ENCODE data around the gene TBC1D17.
A peak's percentile ranks its signal among the peaks of the same experiment; 100 is the strongest.

Gene TBC1D17

DNA sequence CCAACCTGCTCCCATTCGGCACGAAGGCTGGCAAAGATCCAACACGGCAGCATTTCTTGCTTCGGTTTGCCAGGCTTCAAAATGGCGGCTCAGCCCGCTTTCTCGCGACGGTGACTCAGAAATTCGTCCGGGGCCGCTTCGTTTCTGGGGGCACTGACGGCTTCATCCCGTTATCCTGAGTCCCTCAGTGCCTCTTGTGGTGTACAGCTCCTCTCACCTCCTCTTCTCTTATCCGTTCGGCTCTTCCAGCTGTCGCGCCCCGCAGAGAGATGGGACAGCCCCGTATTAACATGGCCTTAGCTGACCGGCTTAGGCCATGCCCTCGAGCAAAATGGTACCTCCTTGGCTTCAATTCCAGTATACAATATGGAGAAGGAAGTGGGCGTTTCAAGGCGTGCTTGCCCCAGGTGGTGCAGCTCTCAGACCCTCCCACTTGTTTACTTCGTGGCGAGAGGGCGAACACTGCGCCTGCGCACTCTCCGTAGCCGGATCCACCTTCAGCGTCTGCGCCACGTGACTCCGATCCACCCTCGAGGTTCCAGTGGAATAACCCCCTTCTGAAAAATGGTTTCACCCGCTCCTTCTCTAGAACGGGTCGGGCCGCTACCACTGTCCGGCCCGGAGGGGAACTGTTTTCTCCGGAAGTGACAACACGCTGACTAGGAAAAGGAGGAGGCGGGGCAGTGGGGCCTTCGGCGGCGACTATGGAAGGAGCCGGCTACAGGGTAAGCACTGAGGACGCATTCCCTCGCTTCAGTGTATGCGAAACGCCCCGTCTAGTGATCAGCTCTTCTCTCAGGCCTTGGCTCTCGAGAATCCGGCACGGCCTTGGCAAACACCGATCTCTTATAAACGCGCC, at the start of gene TBC1D17, which contains the start of gene AKT1S1:
Gene TBC1D17 (plus strand): TSS at position 683 of the 859 bp plus-strand sequence. CDS start 22 bp downstream, at position 705.
Gene AKT1S1 (minus strand): TSS at position 336 of the 859 bp plus-strand sequence. CDS start 4,060 bp downstream, outside the sequence.
- peak; percentile 98 for DNase-seq

DNA sequence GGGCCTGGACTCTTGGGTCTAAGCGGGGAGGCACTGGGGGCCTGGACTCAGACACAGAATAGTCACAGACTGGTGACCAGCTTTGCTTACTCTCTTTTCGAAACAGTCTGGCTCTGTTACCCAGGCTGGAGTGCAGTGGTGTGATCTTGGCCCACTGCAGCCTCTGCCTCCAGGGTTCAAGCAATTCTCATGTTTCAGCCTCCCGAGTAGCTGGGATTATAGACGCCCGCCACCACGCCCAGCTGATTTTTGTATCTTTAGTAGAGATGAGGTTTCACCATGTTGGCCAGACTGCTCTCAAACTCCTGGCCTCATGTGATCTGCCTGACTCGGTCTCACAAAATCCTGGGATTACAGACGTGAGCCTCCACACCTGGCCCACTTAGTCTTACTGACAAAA, 48.3 kb upstream of the TBC1D17 start:
- no peak for DNase-seq

DNA sequence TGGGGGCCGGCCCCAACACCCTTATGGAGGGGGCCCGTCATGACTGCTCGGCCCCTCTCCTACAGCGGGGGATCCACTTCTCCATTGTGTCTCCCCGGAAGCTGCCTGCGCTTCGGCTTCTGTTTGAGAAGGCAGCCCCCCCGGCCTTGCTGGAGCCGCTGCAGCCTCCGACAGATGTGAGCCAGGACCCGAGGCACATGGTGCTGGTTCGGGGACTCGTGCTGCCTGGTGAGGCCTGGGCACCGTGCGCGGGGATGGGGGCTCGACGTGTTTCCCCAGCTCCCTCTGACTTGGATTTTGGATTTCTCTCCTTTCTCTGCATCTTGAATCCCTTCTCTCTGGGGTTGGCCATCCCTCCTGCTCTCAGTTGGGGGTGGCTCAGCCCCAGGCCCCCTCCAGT, 47.8 kb upstream of the TBC1D17 start:
- no peak for DNase-seq

DNA sequence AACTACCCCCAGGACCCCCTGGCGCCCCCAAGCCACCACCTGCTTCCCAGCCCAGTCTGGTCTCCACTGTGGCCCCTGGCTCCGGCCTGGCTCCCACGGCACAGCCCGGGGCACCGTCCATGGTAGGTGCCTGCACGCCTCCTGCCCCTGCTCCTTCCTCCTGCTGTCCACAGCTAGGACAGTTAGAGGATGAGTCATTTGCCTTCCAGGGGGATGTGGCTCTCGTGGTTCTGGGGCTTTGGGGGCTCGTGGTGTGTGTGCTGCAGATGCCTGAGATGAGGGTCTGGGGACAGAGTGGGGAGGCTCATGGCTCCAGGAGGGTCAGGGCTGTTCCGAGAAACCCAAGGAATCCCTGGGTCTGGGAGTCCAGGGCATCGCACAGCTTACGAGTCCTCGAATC, 46.7 kb upstream of the TBC1D17 start:
- DNase-seq, result no peak

DNA sequence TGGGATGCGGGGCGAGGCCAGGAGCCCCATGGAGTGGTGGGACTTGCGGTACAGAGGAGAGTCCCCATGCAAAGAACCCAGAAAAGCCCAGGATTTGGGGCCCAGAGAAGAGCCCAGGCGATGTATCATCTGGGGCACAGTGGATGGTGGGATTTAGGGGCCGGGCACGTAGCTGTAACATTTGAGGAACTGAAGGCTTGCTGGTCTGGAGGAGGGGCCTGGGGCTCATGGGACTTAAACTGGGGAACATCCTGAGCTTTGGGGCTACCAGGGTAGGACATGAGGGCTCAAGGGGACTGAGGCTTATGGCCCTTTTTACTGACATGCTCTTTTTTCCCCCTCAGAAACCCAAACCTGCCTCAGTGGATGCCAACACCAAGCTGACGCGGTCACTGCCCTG, 45.9 kb upstream of the TBC1D17 start:
- no peak for DNase-seq

DNA sequence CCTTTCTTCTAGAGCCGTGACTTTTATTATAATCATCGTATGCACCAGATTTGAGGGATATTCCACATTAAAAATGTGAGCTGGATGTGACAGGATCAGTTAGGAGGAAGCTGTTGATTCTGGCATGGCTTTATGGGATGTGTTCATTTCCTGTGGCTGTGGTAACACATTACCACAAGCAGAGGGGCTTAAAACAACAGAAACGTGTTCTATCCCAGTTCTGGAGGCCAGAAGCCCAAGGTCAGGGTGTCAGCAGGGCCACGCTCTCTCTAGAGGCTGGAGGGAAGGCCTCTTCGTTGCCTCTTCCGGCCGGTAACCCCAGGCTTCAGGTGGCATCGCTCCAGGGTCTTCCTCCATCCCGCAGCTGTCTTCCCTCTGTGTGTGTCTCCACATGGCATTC, 44.9 kb upstream of the TBC1D17 start:
- no peak for DNase-seq

DNA sequence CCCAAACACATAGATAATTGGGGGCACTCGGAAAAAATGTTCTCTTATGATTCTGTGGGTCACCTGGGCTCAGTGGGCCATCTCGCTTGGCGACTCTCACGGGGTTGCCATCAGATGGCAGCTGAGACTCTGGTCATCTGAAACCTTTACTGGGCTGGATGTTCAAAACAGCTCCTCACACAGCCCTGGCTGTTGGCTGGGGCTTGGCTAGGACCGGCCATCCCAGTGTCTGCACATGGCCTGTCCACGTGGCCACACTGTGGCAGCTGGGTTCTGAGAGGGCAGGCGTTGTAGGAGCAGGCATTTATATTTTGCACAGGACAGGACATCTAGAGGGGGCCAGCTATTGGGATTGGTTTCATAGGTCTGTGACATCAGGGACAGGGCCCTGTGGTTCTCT, 43.9 kb upstream of the TBC1D17 start:
- DNase-seq, result no peak

DNA sequence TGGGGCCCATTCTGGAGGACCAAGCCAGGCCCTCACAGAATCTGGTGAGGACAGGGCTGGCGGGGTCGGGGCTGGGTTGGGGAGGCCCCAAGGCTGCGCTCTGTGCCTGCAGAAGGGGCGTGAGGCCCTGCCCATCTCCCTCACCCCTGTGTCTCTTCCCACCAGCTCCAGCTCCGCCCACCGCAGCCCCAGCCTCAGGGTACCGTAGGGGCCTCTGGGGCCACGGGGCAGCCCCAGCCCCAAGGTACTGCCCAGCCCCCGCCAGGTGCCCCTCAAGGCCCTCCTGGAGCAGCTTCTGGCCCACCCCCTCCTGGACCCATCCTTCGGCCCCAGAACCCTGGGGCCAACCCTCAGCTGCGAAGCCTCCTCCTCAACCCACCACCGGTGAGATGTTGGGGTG, 41.9 kb upstream of the TBC1D17 start:
- no peak for DNase-seq

DNA sequence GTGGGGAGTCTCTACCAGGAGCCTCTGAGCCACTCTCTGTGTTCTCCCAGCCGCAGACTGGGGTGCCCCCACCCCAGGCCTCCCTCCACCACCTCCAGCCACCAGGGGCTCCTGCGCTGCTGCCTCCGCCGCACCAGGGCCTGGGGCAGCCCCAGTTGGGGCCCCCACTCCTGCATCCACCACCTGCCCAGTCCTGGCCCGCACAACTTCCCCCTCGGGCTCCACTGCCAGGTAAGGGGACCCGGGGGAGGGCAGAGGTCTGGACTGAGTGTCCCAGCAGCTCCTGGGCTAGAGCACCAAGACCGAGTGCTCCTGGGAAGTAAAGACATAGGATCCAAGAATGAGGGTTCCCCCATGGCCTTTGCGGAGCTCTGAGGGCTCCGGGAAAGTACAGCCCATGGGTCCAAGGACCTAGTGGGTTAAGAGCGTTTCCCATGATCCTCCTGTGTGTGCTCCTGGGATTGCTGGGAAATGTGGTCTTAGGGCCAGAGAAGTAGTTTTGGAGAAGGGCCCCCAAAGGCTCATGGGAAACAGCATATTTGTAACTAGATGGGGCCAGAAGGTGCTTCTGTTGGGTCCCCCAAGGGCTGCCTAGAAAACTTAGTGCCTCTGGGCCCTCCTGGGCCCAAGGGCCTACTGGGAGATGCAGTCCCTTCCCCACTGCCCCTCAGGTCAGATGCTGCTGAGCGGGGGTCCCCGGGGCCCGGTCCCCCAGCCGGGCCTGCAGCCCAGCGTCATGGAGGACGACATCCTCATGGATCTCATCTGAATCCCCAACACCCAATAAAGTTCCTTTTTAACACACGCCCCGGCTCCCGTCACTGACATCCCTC, 41.1 kb upstream of the TBC1D17 start:
- DNase-seq, result no peak

DNA sequence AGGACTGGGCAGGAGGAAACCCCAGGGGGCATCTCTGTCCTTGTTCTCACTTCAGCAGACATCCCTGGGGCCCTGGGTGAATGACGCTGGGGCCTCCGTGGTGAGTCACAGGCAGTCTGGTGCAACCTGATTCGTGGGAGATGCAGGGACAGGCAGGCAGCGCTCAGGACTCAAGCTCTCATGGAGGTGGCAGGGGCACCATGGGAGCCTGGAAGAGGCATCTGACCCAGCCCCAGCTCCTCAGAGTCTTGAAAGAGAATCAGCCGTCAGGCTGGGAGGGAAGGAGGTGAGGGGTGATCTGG, 40.5 kb upstream of the TBC1D17 start:
- no peak for DNase-seq

DNA sequence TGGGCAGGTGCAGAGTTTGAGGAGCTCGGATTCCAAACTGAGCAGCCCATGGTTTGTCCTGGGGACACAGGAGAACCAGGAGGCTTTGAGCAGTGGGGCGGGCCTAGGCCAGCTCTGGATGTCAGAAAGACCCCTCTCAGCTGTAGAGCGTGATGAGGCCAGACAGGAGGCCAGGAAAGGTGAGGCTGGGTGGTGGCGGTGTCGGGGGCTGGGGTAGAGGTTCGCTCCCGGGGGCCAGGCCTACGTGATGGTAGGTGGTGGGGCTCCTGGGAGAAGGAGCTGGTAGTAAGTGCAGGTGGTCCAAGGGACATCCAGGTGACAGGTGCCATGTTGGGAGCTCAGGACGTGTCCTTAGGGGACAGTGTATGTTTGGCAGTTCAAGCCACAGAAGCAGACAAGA, 40.1 kb upstream of the TBC1D17 start:
- DNase-seq, result no peak

DNA sequence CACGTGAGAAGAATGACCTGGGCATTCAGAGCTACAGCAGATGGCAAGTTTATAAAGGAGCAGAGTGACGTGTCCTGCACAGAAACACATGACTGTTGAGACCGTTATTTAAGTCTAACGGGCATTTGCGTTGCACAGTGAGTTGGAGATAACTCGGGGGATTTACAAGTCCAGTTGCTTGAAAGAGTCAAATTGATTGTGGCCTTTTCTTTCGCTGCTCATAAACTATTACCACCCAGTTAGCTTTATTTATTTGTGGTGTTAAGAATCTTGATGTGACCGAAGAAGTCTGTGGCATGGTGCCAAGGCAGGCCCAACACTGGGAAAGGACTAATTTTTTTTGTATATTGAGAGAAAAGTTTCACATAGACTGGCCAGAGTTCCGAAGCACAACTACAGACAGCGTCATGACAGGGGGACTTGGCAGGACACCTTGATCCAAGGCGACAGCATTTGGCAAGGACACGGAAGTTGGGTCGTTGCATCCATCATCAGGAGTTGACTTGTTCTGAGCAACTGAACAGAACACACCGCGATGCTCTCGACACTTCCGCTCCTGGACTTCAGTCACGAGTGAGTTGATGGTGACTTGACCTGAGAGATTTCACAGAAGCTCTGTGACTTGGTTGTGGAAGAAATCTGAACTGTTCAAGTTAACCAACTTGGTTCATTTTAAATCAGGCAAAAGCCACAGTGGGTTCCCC, 38.5 kb upstream of the TBC1D17 start:
- no peak for DNase-seq

DNA sequence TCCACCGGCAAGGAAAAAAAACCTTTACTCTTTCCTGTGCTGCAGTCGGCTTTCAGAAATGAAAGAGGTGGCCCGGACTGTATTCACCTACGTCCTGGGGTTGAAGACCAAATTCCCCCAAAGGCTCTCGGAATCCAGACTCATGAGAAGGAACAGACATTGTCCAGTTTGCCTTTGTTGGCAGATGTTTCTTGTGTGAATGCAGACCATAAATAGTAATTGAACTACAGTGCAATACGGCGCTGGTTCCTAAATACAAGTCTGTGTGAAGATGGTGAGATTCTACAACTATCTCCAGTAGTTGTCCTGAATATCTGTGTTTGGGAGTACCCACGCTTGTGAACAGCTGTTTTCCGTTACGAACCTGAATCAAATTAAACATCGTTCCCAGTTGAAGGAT, 37.8 kb upstream of the TBC1D17 start:
- DNase-seq, result no peak

DNA sequence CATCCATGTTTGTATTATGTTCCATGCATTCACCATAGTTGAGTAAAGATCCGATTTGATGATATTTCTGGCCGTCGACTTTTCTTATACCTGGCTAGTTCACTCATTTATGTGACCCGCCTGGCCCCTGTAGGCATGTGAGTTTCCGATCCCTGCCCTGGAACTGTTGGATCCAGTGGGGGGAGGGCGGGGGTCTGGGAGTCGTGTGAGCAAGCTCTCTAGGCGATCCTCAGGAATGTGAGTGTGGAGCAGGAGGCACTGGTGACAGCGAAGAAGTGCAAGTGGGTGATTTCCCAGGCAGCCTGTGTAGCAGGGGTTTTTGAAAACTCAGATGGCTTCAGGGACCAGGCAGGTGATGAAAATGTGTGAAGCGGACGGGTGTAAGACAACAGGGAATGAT, 37.2 kb upstream of the TBC1D17 start:
- no peak for DNase-seq

DNA sequence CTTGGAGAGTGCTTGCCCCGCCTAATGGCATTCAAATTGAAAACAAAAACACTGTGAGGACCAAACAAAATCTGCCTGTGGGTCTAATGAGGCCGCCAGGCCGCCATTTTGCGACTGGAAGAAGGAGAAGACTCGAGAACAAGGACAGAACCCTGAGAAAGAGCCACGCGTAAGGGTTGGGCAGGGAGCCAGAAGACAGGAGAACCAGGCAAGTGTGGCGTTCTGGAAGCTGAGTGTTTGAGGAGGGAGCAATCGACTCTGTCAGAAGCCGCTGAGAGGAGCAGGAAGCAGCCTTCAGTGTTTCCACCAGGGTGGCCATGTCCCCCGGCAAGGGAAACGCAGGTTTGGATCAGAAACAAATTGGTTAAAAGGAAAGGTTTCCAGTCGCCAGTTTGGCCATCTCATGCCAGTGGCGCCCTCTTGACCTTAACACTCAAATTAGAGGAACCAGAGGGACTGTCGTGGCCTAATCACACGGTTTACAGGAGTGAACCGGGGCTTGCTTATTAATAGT, 36.7 kb upstream of the TBC1D17 start:
- DNase-seq, result no peak

DNA sequence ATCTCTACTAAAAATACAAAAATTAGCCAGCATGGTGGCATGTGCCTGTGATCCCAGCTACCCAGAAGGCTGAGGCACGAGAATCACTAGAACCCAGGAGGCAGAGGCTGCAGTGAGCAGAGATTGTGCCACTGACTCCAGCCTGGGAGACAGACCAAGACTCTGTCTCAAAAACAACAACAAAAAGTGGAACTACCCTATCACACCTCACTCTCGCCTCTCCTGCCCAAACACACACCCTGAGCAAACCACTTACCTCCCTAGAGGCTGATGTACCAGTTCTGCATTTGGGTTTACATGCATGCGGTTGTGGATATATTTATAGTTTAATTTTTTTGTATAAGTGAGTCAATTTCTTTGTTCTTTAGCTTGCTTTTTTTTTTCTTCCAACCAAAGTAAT, 34.2 kb upstream of the TBC1D17 start:
- DNase-seq, result no peak

DNA sequence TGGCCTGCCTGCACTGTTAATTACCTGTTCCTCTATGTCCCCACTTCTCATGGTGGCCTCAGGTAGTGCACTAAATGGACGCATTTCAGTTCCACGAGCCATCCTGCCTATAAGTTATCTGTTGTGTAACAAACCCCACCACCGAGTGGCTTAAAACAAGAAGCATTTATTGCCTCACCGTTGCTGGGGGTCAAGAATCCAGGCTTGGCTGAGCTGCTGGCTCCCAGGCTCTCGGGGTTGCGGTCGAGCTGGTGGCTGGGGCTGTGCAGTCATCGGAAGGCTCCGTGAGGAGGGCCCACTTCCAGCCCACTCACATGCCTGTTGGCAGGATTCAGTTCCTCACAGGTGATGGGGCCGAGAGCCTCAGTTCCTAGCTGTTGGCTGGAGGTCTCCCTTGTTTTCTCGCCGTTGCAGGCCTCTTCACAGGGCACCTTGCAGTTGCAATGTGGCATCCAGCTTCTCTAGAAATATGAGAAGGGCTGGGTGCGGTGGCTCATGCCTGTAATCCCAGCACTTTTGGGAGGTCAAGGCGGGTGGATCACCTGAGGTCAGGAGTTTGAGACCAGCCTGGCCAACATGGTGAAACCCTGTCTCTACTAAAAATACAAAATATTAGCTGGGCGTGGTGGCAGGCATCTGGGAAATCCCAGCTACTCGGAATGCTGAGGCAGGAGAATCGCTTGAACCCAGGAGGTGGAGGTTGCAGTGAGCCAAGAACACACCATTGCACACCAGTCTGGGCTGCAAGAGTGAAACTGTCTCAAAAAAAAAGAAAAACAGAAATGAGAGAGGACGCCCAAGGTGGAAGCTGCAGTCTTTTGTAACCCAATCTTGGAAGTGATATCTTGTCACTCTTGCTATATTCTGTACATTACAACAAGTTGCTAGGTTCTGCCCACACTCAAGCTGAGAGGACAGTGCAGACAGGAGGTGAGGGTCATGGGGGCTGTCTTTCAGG, 33.1 kb upstream of the TBC1D17 start:
- DNase-seq, result no peak

DNA sequence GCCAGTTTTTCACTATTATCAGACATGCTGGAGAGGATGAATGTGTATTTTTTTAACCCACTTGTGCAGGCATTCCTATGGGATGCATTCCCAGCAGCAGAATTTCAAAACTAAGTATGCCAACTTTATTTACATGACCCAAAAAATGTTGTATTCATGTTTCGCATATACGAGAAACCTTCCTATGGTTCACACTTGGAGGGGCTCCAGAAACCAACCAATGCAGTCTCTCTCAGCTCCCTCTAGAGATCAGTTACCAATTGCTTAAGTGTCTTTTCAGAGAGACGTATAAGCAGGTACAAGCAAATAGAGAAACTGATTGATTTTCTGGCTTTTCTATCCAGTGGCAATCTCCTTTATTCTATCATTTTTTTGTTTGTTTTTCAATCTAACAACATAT, 32.1 kb upstream of the TBC1D17 start:
- DNase-seq, result no peak

DNA sequence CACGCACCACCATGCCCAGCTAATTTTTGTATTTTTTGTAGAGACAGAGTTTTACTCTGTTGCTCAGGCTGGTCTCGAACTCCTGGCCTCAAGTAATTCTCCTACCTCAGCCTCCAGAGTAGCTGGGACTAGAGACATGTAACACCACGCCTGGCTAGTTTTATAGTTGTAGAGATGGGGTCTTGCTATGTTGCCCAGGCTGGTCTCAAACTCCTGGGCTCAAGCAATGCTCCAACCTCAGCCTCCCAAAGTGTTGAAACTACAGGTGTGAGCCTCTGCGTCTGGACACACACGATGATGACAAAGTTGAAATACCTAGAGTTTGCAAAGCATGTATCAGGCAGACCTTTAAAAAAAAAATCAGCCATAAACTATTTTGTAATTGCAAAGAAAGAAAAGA, 31.1 kb upstream of the TBC1D17 start:
- no peak for DNase-seq

DNA sequence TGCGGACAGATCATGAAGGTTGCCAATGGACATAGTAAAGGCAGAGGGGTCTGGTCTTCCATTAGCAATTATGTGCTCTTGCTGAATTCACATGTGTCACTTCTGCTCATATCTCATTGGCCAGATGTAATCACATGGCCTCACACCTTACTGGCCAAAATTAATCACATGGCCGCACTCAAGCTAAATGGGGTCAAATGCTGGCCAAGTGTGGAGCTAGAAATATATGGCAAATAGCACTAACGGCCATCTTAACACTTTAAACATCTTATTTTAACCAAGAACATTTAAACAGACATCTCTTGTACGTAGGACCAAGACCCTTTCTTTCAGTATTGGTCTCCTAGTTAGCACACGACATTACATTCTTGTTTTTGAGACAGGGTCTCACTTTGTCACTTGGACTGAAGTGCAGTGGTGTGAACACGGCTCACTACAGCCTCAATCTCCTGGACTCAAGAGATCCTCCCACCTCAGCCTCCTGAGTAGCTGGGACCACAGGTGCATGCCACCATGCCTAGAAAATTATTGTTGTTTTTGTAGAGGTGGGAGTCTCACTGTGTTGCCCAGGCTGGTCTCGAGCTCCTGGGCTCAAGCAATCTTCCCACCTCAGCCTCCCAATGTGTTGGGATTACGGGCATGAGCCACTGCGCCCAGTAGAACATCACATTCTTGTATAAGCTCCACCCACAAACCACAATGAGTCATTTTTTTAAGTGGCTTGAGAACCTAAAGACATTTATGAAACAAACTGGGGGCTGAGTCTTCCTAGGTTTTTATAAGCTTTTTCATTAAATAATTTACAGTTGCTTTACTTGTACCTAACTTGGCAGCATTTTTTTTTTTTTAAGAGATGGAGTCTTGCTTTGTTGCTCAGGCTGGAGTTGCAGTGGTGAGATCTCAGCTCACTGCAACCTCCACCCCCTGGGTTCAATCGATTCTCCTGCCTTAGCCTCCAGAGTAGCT, 29.5 kb upstream of the TBC1D17 start:
- DNase-seq, result no peak

DNA sequence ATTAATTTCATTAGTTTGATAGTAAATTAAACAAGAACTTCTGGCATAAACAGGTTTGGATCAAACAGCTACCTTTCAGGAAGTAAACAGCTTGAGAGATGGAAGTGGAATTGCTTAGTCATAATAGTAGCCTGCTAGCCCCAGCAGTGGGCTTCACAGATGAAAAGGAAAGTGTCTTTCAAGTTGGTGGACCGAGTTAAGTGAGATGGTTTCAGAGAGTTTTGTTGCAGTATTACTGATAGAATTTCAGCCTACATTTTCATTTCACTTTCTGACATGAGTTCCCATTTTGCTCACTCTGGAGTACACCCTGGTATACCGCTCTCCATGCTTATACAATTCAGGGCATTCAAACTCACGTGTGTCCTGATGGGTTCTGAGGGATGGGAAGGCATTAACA, 28.6 kb upstream of the TBC1D17 start:
- DNase-seq, result no peak

Measured in activated CD4-positive, alpha-beta T cell treated with anti-CD3 and anti-CD28 coated beads for 1 hour (primary cell).